ENCODE results near the gene SLMAP. TPM values are rescaled to one million over a fixed set of nuclear protein-coding genes. Genes with fewer than 3 reads are reported as not detected.

SLMAP gene
- polyA plus RNA-seq, 1 donor (not counting 4 experiments of a cell fraction or from before 2014, with no cell fraction given): 58.0 TPM

DNA sequence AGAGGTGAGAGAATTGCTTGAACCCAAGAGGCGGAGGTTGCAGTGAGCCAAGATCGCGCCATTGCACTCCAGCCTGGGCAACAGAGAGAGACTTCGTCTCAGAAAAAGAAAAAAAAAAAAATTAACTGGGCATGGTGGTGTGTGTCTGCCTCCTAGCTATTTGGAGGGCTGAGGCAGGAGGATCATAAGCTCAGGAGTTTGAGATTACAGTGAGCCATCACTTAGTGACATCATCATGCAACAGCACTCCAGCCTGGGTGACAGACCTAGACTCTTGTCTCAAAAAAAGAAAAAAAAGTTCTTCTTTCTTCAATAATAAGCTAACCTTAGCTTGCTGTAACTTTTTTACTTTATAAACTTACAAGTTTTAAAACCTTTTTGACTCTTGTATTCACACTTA is 99.8 kb downstream of the SLMAP start:
- Histone ChIP-seq H3K4me2 (ENCODE audit: control insufficient read depth, extremely low read depth, insufficient read depth, low read depth, low read length) (no peak overlapping the region), H3K9me3 (ENCODE audit: control insufficient read depth, low read depth, low read length) (no peaks in the 10 kb centered on the region), H3K9ac (ENCODE audit: control insufficient read depth, extremely low read depth, insufficient read depth, low read length) (no peak overlapping the region), H3K27ac (ENCODE audit: control insufficient read depth, insufficient read depth, low read length) (no peak overlapping the region), H3K9me1 (ENCODE audit: control insufficient read depth, extremely low read depth, insufficient read depth, low read length) (peaks cover 2% of the 10 kb centered on the region), H3K27me3 (ENCODE audit: control insufficient read depth, extremely low read depth, insufficient read depth, low read length) (no peaks in the 10 kb centered on the region), H3K4me3 (ENCODE audit: control insufficient read depth in 2 of 3, extremely low read depth in 1 of 3, insufficient read depth in 2 of 3, low read depth in 1 of 3, low read length in 3 of 3) (no peak overlapping the region), H4K20me1 (ENCODE audit: control insufficient read depth, extremely low read depth, insufficient read depth, low read length) (no peaks in the 10 kb centered on the region), H2AFZ (ENCODE audit: control insufficient read depth, low read length) (no peak overlapping the region), H3K4me1 (ENCODE audit: control insufficient read depth, extremely low read depth, insufficient read depth, low read length) (peaks cover 4% of the 10 kb centered on the region), H3K36me3 (ENCODE audit: control insufficient read depth in 2 of 2, extremely low read depth in 1 of 2, insufficient read depth in 2 of 2, low read length in 2 of 2) (peaks cover 2 to 24% of the 10 kb centered on the region in 2 experiments), H3K79me2 (ENCODE audit: control insufficient read depth, insufficient read depth, low read length) (peaks cover 4% of the 10 kb centered on the region)
- DNase-seq (ENCODE audit: low read depth, low spot score) (no peak), FAIRE-seq (no peak)
- no peak for TF ChIP-seq EZH2 (IDR thresholded peaks at IDR 0.05; ENCODE audit: low read length)
- TF ChIP-seq, protein P1, sequence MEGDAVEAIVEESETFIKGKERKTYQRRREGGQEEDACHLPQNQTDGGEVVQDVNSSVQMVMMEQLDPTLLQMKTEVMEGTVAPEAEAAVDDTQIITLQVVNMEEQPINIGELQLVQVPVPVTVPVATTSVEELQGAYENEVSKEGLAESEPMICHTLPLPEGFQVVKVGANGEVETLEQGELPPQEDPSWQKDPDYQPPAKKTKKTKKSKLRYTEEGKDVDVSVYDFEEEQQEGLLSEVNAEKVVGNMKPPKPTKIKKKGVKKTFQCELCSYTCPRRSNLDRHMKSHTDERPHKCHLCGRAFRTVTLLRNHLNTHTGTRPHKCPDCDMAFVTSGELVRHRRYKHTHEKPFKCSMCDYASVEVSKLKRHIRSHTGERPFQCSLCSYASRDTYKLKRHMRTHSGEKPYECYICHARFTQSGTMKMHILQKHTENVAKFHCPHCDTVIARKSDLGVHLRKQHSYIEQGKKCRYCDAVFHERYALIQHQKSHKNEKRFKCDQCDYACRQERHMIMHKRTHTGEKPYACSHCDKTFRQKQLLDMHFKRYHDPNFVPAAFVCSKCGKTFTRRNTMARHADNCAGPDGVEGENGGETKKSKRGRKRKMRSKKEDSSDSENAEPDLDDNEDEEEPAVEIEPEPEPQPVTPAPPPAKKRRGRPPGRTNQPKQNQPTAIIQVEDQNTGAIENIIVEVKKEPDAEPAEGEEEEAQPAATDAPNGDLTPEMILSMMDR (optimal IDR thresholded peaks at IDR 0.05 in 1 of 3, IDR thresholded peaks at IDR 0.05 in 1 of 3, conservative IDR thresholded peaks at IDR 0.05 in 1 of 3; ENCODE audit: extremely low read depth in 1 of 3, insufficient read depth in 2 of 3, low read length in 3 of 3): no peak
- dilution Hi-C loops (cut with MboI; ENCODE audit: extremely low pct_ligation_motif_present, low sequenced_read_pairs): no loop called here

DNA sequence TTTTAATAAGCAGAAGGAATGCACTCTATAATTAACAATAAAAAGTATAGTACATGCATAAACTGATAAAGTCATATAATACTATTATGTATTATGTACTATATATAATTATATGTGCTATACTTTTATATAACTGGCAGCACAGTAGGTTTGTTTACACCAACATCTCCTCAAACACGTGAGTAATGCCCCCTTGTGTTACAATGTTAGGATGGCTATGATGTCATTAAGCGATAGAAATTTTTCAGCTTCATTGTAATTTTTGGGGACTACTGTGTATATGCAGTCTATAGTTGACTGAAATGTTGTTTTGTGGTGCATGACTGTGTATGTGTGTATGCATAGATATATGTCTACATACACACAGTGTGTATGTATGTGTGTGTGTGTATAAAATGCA is 100.6 kb downstream of the SLMAP start:
- Histone ChIP-seq H3K79me2 (ENCODE audit: control insufficient read depth, insufficient read depth, low read length) (peaks cover 4% of the 10 kb centered on the region), H3K9me1 (ENCODE audit: control insufficient read depth, extremely low read depth, insufficient read depth, low read length) (peaks cover 2% of the 10 kb centered on the region), H3K27ac (ENCODE audit: control insufficient read depth, insufficient read depth, low read length) (no peak overlapping the region), H3K4me1 (ENCODE audit: control insufficient read depth, extremely low read depth, insufficient read depth, low read length) (peaks cover 4% of the 10 kb centered on the region), H3K9ac (ENCODE audit: control insufficient read depth, extremely low read depth, insufficient read depth, low read length) (no peak overlapping the region), H3K4me2 (ENCODE audit: control insufficient read depth, extremely low read depth, insufficient read depth, low read depth, low read length) (no peak overlapping the region), H2AFZ (ENCODE audit: control insufficient read depth, low read length) (no peak overlapping the region), H3K27me3 (ENCODE audit: control insufficient read depth, extremely low read depth, insufficient read depth, low read length) (no peaks in the 10 kb centered on the region), H3K4me3 (ENCODE audit: control insufficient read depth in 2 of 3, extremely low read depth in 1 of 3, insufficient read depth in 2 of 3, low read depth in 1 of 3, low read length in 3 of 3) (no peak overlapping the region), H3K36me3 (ENCODE audit: control insufficient read depth in 2 of 2, extremely low read depth in 1 of 2, insufficient read depth in 2 of 2, low read length in 2 of 2) (peaks cover 4 to 25% of the 10 kb centered on the region in 2 experiments), H4K20me1 (ENCODE audit: control insufficient read depth, extremely low read depth, insufficient read depth, low read length) (no peaks in the 10 kb centered on the region), H3K9me3 (ENCODE audit: control insufficient read depth, low read depth, low read length) (no peaks in the 10 kb centered on the region)
- no peak for DNase-seq (ENCODE audit: low read depth, low spot score)
- no peak for FAIRE-seq
- TF ChIP-seq EZH2 (IDR thresholded peaks at IDR 0.05; ENCODE audit: low read length): no peak
- TF ChIP-seq, protein P1 (optimal IDR thresholded peaks at IDR 0.05 in 1 of 3, IDR thresholded peaks at IDR 0.05 in 1 of 3, conservative IDR thresholded peaks at IDR 0.05 in 1 of 3; ENCODE audit: extremely low read depth in 1 of 3, insufficient read depth in 2 of 3, low read length in 3 of 3): no peak
- dilution Hi-C loops (cut with MboI; ENCODE audit: extremely low pct_ligation_motif_present, low sequenced_read_pairs): no loop called here
